ENCODE data around the gene SLFNL1.

GRCh38 chr1:41032147-41032546 is 10.6 kb upstream of the SLFNL1 start:
- no peak for TF ChIP-seq CTCF (conservative IDR thresholded peaks at IDR 0.05 in 1 of 2, IDR thresholded peaks at IDR 0.05 in 1 of 2; ENCODE audit: low read depth in 1 of 2, low read length in 2 of 2)
- TF ChIP-seq EZH2 (IDR thresholded peaks at IDR 0.05; ENCODE audit: low read length, missing control alignments), result no peak
